Mesendoderm (in vitro differentiated cells): ENCODE results near the gene SVOP.

ENCODE experiments used
- DNase-seq: peaks from one replicate; pipeline ENCODE4 v3.0.0; 2013
- H2AK5ac ChIP-seq: 2 replicates; pipeline ENCODE4 v1.6.1; 2013; ENCODE audit warnings: low read length, inconsistent platforms
- H2BK120ac ChIP-seq: 2 replicates; pipeline ENCODE4 v1.6.1; 2013; ENCODE audit warnings: low read depth, mild to moderate bottlenecking, low read length, moderate library complexity, mixed read lengths
- H2BK15ac ChIP-seq: replicated peaks from 2 replicates; pipeline ENCODE4 v1.6.1; 2013; ENCODE audit warnings: low read depth, mild to moderate bottlenecking, moderate library complexity
- H2BK5ac ChIP-seq: 2 replicates; pipeline ENCODE4 v1.6.1; 2013; ENCODE audit warnings: low read length, inconsistent platforms
- H3K18ac ChIP-seq: 2 replicates; pipeline ENCODE4 v1.6.1; 2013; ENCODE audit warnings: mild to moderate bottlenecking, low read length, mixed read lengths
- H3K23ac ChIP-seq: one replicate; pipeline ENCODE4 v1.6.1; 2013; ENCODE audit warnings: low read length
- H3K27ac ChIP-seq: 2 replicates; pipeline ENCODE4 v1.5.1; 2013; ENCODE audit warnings: low read depth, mild to moderate bottlenecking, inconsistent platforms, low read length, moderate library complexity
- H3K27me3 ChIP-seq: 2 replicates; pipeline ENCODE4 v1.6.1; 2013; ENCODE audit warnings: low read length, control low read depth, mild to moderate bottlenecking, inconsistent platforms; ENCODE audit not compliant: insufficient read depth, poor library complexity
- H3K36me3 ChIP-seq: 2 replicates; pipeline ENCODE4 v1.6.1; 2013; ENCODE audit warnings: low read length, inconsistent platforms; ENCODE audit not compliant: control insufficient read depth, insufficient read depth
- H3K4ac ChIP-seq: one replicate; pipeline ENCODE4 v1.6.1; 2013; ENCODE audit warnings: low read depth, mild to moderate bottlenecking, low read length, moderate library complexity
- H3K4me1 ChIP-seq: 2 replicates; pipeline ENCODE4 v1.6.1; 2013; ENCODE audit warnings: low read depth, low read length, inconsistent platforms; ENCODE audit not compliant: control insufficient read depth
- H3K4me2 ChIP-seq: 2 replicates; pipeline ENCODE4 v1.6.1; 2013; ENCODE audit warnings: low read length
- H3K4me3 ChIP-seq: 2 replicates; pipeline ENCODE4 v1.5.1; 2013; ENCODE audit warnings: mild to moderate bottlenecking, low read length
- H3K56ac ChIP-seq: one replicate; pipeline ENCODE4 v1.6.1; 2013; ENCODE audit warnings: low read length
- H3K79me1 ChIP-seq: 2 replicates; pipeline ENCODE4 v1.6.1; 2013; ENCODE audit warnings: low read length, inconsistent platforms
- H3K79me2 ChIP-seq: 2 replicates; pipeline ENCODE4 v1.6.1; 2013; ENCODE audit warnings: mild to moderate bottlenecking, low read length; ENCODE audit not compliant: control insufficient read depth, insufficient read depth
- H3K9ac ChIP-seq: 2 replicates; pipeline ENCODE4 v1.6.1; 2013; ENCODE audit warnings: low read length, inconsistent platforms
- H4K5ac ChIP-seq: one replicate; pipeline ENCODE4 v1.6.1; 2013; ENCODE audit warnings: low read length
- H4K8ac ChIP-seq: one replicate; pipeline ENCODE4 v1.6.1; 2013; ENCODE audit warnings: low read depth, mild to moderate bottlenecking, control low read depth, low read length, moderate library complexity
- WGBS: extraction: QIAGEN DNeasy Blood & Tissue Kit; methylation state at CpG from one replicate; pipeline ENCODE4 v1.1.7; 2013; ENCODE audit warnings: low lambda C conversion rate, missing lambda C conversion rate; ENCODE audit not compliant: insufficient coverage; ENCODE audit errors: extremely low coverage; 5-methylcytosine and 5-hydroxymethylcytosine counted together

Gene SVOP

GRCh38 chr12:108959748-108960655 is 60.9 kb downstream of the SVOP start:
- Histone ChIP-seq H4K8ac (no peak overlapping the region), H3K27ac (no peak overlapping the region), H3K9ac (no peak overlapping the region), H3K23ac (no peak overlapping the region), H3K18ac (no peak overlapping the region), H2BK15ac (no peak overlapping the region), H2BK5ac (no peak overlapping the region), H3K4ac (no peak overlapping the region), H3K27me3 (no peaks in the 10 kb centered on the region), H3K56ac (no peak overlapping the region), H2BK120ac (no peak overlapping the region), H3K79me1 (no peaks in the 10 kb centered on the region), H4K5ac (no peak overlapping the region), H3K79me2 (no peaks in the 10 kb centered on the region), H2AK5ac (no peak overlapping the region), H3K4me1 (no peaks in the 10 kb centered on the region), H3K4me2 (no peak overlapping the region), H3K36me3 (no peaks in the 10 kb centered on the region), H3K4me3 (no peak overlapping the region)
- no CpG with 5 or more reads among the region's 11 CpGs for WGBS
- DNase-seq, result no peak

- H3K9ac ChIP-seq, result no peak overlapping the region
- H3K27me3 ChIP-seq, result no peaks in the 10 kb centered on the region
- H3K27ac ChIP-seq, result no peak overlapping the region
- no peak overlapping the region for H3K4me2 ChIP-seq
- no peaks in the 10 kb centered on the region for H3K79me2 ChIP-seq
- H2BK15ac ChIP-seq, result no peak overlapping the region
- H3K23ac ChIP-seq, result no peak overlapping the region
- no peak overlapping the region for H3K18ac ChIP-seq
- H3K36me3 ChIP-seq, result no peaks in the 10 kb centered on the region
- no peak overlapping the region for H2BK120ac ChIP-seq
- no CpG with 5 or more reads among the region's 6 CpGs for WGBS
- H3K4me1 ChIP-seq, result no peaks in the 10 kb centered on the region
- H3K79me1 ChIP-seq, result no peaks in the 10 kb centered on the region
- H3K56ac ChIP-seq, result no peak overlapping the region
- H3K4ac ChIP-seq, result no peak overlapping the region
- no peak overlapping the region for H2BK5ac ChIP-seq
- H4K5ac ChIP-seq, result no peak overlapping the region
- H4K8ac ChIP-seq, result no peak overlapping the region
- DNase-seq, result no peak
- no peak overlapping the region for H2AK5ac ChIP-seq
- H3K4me3 ChIP-seq, result no peak overlapping the region
These were observed 65.5 kb downstream of the SVOP start for GRCh38 chr12:108955225-108955835.

- H3K36me3 ChIP-seq, result no peaks in the 10 kb centered on the region
- no peaks in the 10 kb centered on the region for H3K27me3 ChIP-seq
- no peak overlapping the region for H3K18ac ChIP-seq
- no peak overlapping the region for H2BK15ac ChIP-seq
- H3K4me3 ChIP-seq, result no peak overlapping the region
- H3K4me2 ChIP-seq, result no peak overlapping the region
- H3K79me2 ChIP-seq, result no peaks in the 10 kb centered on the region
- no peak overlapping the region for H3K27ac ChIP-seq
- no peak overlapping the region for H2BK120ac ChIP-seq
- no peak overlapping the region for H3K23ac ChIP-seq
- no peak overlapping the region for H3K56ac ChIP-seq
- H3K9ac ChIP-seq, result no peak overlapping the region
- H3K4ac ChIP-seq, result no peak overlapping the region
- H2BK5ac ChIP-seq, result no peak overlapping the region
- H4K8ac ChIP-seq, result no peak overlapping the region
- DNase-seq, result peak; percentile 77
- WGBS, result no CpG with 5 or more reads among the region's 12 CpGs
- no peaks in the 10 kb centered on the region for H3K79me1 ChIP-seq
- H3K4me1 ChIP-seq, result no peaks in the 10 kb centered on the region
- no peak overlapping the region for H2AK5ac ChIP-seq
- H4K5ac ChIP-seq, result no peak overlapping the region
These were observed 69.7 kb downstream of the SVOP start for GRCh38 chr12:108950991-108951739.

GRCh38 chr12:108949976-108950375 is 70.9 kb downstream of the SVOP start:
- H3K27ac ChIP-seq, result no peak overlapping the region
- H3K23ac ChIP-seq, result no peak overlapping the region
- H3K79me1 ChIP-seq, result no peaks in the 10 kb centered on the region
- H3K27me3 ChIP-seq, result no peaks in the 10 kb centered on the region
- no peak overlapping the region for H2AK5ac ChIP-seq
- no peak overlapping the region for H4K5ac ChIP-seq
- H2BK5ac ChIP-seq, result no peak overlapping the region
- no peaks in the 10 kb centered on the region for H3K79me2 ChIP-seq
- DNase-seq, result no peak
- H3K9ac ChIP-seq, result no peak overlapping the region
- no peak overlapping the region for H2BK15ac ChIP-seq
- H4K8ac ChIP-seq, result no peak overlapping the region
- H3K18ac ChIP-seq, result no peak overlapping the region
- no peak overlapping the region for H2BK120ac ChIP-seq
- no peak overlapping the region for H3K4ac ChIP-seq
- no CpG with 5 or more reads among the region's 1 CpG for WGBS
- no peaks in the 10 kb centered on the region for H3K36me3 ChIP-seq
- no peak overlapping the region for H3K4me2 ChIP-seq
- H3K4me1 ChIP-seq, result no peaks in the 10 kb centered on the region
- H3K56ac ChIP-seq, result no peak overlapping the region
- H3K4me3 ChIP-seq, result no peak overlapping the region

- Histone ChIP-seq H4K5ac (no peak overlapping the region), H3K79me1 (no peaks in the 10 kb centered on the region), H3K4me2 (no peak overlapping the region), H3K9ac (no peak overlapping the region), H3K23ac (no peak overlapping the region), H3K36me3 (no peaks in the 10 kb centered on the region), H2BK15ac (no peak overlapping the region), H3K56ac (no peak overlapping the region), H3K4me3 (no peak overlapping the region), H3K4me1 (no peaks in the 10 kb centered on the region), H2BK5ac (no peak overlapping the region), H3K79me2 (no peaks in the 10 kb centered on the region), H2AK5ac (no peak overlapping the region), H3K27me3 (no peaks in the 10 kb centered on the region), H3K27ac (no peak overlapping the region), H3K18ac (no peak overlapping the region), H4K8ac (no peak overlapping the region), H3K4ac (no peak overlapping the region), H2BK120ac (no peak overlapping the region)
- DNase-seq, result no peak
These were observed 72.5 kb downstream of the SVOP start for GRCh38 chr12:108948367-108948766.
